K562 (cell line): ENCODE data around the gene SCRN2. TPM values are rescaled to one million over a fixed set of nuclear protein-coding genes. Genes with fewer than 3 reads are reported as not detected.
A peak's percentile ranks its signal among the peaks of the same experiment; 100 is the strongest.

Source experiments
- CBFB ChIP-seq: sonication (generic); formaldehyde crosslinking; IDR thresholded peaks from 2 replicates; pipeline ENCODE4 v1.4.0; 2020; ENCODE audit warnings: mild to moderate bottlenecking, missing genetic modification reagents
- CBX1 ChIP-seq: sonication (generic); IDR thresholded peaks from 2 replicates; pipeline ENCODE4 v1.6.1; 2016; ENCODE audit warnings: antibody characterized with exemption, low read depth, mild to moderate bottlenecking
- FOS ChIP-seq: IDR thresholded peaks from 3 replicates; pipeline ENCODE4 v1.6.1; 2011; ENCODE audit not compliant: insufficient read length; ENCODE audit errors: extremely low read depth
- GTF3C2 ChIP-seq: IDR thresholded peaks from 3 replicates; pipeline ENCODE4 v1.6.1; 2011; ENCODE audit warnings: borderline replicate concordance, mild to moderate bottlenecking, moderate library complexity; ENCODE audit not compliant: insufficient read length; ENCODE audit errors: extremely low read depth
- HNRNPLL ChIP-seq: fragments of 200-400 bp; formaldehyde crosslinking; IDR thresholded peaks from 2 replicates; pipeline ENCODE4 v1.6.1; 2017; ENCODE audit warnings: low read length, low read depth, mild to moderate bottlenecking; ENCODE audit not compliant: poor library complexity, severe bottlenecking
- IRF1 ChIP-seq: sonication (generic); formaldehyde crosslinking; IDR thresholded peaks from 2 replicates; pipeline ENCODE4 v1.8.0; 2022; ENCODE audit warnings: missing genetic modification reagents, mild to moderate bottlenecking, borderline replicate concordance
- PHF20 ChIP-seq: fragments of 450-650 bp; IDR thresholded peaks from 2 replicates; pipeline ENCODE4 v1.6.1; 2018; ENCODE audit not compliant: partially characterized antibody
- PHF8 ChIP-seq: fragments of 200-600 bp; sonication (generic); IDR thresholded peaks from 2 replicates; pipeline ENCODE4 v1.6.1; 2012; ENCODE audit warnings: mixed run types, mild to moderate bottlenecking, inconsistent platforms, low read length, moderate library complexity, borderline replicate concordance
- POLR3A ChIP-seq: IDR thresholded peaks from 2 replicates; pipeline ENCODE4 v1.6.1; 2011; ENCODE audit warnings: borderline replicate concordance, mild to moderate bottlenecking, moderate library complexity; ENCODE audit not compliant: insufficient read length, insufficient read depth; ENCODE audit errors: extremely low read depth
- PYGO2 ChIP-seq: fragments of 450-650 bp; IDR thresholded peaks from 2 replicates; pipeline ENCODE4 v1.6.1; 2016; ENCODE audit warnings: mild to moderate bottlenecking, missing genetic modification characterization, moderate library complexity, missing compliant biosample characterization
- SMARCE1 ChIP-seq: fragments of 450-650 bp; IDR thresholded peaks from 2 replicates; pipeline ENCODE4 v1.7.1; 2016; ENCODE audit warnings: mild to moderate bottlenecking
- TAF15 ChIP-seq: fragments of 200-400 bp; formaldehyde crosslinking; IDR thresholded peaks from 2 replicates; pipeline ENCODE4 v1.6.1; 2017; ENCODE audit warnings: mild to moderate bottlenecking, low read depth, low read length, moderate library complexity
- XRCC5 ChIP-seq: fragments of 200-400 bp; formaldehyde crosslinking; IDR thresholded peaks from 2 replicates; pipeline ENCODE4 v1.6.1; 2017; ENCODE audit warnings: low read depth, mild to moderate bottlenecking, low read length
- ZKSCAN1 ChIP-seq: fragments of 150-350 bp; IDR thresholded peaks from 2 replicates; pipeline ENCODE4 v1.6.1; 2016; ENCODE audit warnings: low read depth, low read length
- ZNF175 ChIP-seq: fragments of 200-800 bp; sonication (Bioruptor generic); IDR thresholded peaks from 2 replicates; pipeline ENCODE4 v1.6.1; 2016; ENCODE audit warnings: low read depth, mild to moderate bottlenecking, missing genetic modification characterization, missing compliant biosample characterization
- ZNF197 ChIP-seq: fragments of 200-800 bp; sonication (Bioruptor generic); IDR thresholded peaks from 2 replicates; pipeline ENCODE4 v1.6.1; 2016; ENCODE audit warnings: low read depth, missing genetic modification characterization, missing compliant biosample characterization
- ZNF384 ChIP-seq: IDR thresholded peaks from 2 replicates; pipeline ENCODE4 v1.6.1; 2012; ENCODE audit warnings: low read depth, low read length, improper control_type of control experiment
- ZNF707 ChIP-seq: fragments of 250-450 bp; sonication (Bioruptor Pico); conservative IDR thresholded peaks from 2 replicates; pipeline ENCODE4 v1.8.0; 2022; ENCODE audit warnings: inconsistent platforms, mild to moderate bottlenecking, moderate library complexity
- polyA plus RNA-seq, 8 experiments: library from polyadenylated mRNA; depleted of rRNA in 4 of 8; stranded (reverse) in 5 of 8; unstranded in 3 of 8; fragments of >200 nt; fragmentation: Nextera tagmentation in 2 of 8; fragmentation: Illumina TruSeq in 1 of 8; extraction: Ambion mirVana in 2 of 8; extraction: Trizol in 1 of 8; gene quantifications; 2 replicates each; pipeline versions ENCODE4 v1.2.1 to v1.2.3, GENCODE V29; 2011 to 2014; ENCODE audit warnings: inconsistent platforms in 1 of 8, missing spikeins in 1 of 8
- total RNA-seq, 7 experiments: library from RNA; depleted of rRNA in 6 of 7; stranded (reverse); fragments of >200 nt in 6 of 7; fragmentation: Illumina TruSeq in 2 of 7; extraction: Trizol in 2 of 7; gene quantifications; 2 replicates each; pipeline versions ENCODE4 v1.2.1 to v1.2.3, GENCODE V29; 2011 to 2021; ENCODE audit warnings: low replicate concordance in 1 of 7
- TF ChIP-seq, protein P1 (sequence below): fragments of 450-650 bp; formaldehyde crosslinking; IDR thresholded peaks from 2 replicates; pipeline ENCODE4 v1.4.0; 2022; ENCODE audit warnings: mild to moderate bottlenecking, moderate library complexity
- TF ChIP-seq, protein P2 (sequence below): IDR thresholded peaks from 2 replicates; pipeline ENCODE4 v1.6.1; 2014; ENCODE audit warnings: antibody characterized with exemption

Gene SCRN2
- total and polyA plus RNA-seq, 9 of the 15 experiments (the other 6 are each of a cell fraction or from before 2014, with no cell fraction given): 0.25 to 32.9 (median 13.6) TPM

DNA sequence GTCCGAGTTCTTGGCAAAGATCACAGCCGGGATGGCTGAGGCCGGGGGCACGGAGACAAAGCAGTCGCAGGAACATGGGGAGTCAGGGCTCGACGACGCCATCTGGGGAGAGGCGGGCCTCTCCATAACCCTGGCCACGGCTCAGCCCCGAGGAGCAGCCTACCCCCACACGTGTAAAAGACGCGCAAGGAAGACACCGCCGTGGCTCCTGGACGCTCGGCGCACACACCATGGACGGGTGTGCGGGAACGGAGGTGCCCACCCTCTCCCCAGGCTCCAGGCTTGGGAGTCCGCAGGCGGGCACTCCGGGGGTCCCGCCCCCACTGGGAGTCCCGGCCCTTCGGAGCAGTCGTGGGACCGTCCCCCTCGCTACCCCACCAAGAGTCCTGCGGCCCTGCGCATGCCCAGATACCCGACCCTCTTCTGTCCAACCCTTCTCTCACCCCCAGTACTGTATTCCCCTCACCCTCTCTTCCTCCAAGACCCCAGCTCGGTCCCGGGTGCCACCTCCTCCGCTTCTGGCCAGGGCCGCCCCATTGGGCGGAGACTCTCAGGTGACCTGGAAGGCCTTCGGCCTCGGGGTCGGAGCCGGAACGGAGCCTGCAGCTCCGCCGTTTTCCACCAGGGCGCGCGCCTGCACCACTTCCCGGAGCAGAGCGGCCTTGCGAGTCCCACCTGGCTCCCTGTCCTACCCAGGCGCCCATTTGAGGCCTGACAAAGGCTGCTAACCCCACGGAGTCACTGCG lies at the start of gene SCRN2 (continued):
- TF ChIP-seq POLR3A (no peak), TAF15 (no peak), PHF8 (peak; percentile 86; the same call in 1 of the 2 replicates), IRF1 (CRISPR knock-in tag) (0 out of 2 replicates have a peak, but pooled peaks have one; percentile 83), PHF20 (peak; percentile 31), ZNF707 (CRISPR knock-in tag) (no peak), SMARCE1 (no peak), XRCC5 (peak; percentile 88; the same call in 1 of the 2 replicates), FOS (no peak), ZNF384 (no peak), GTF3C2 (no peak), ZNF175 (CRISPR knock-in tag) (0 out of 2 replicates have a peak, but pooled peaks have one; percentile 76), CBX1 (peak; percentile 62; the same call in 1 of the 2 replicates), HNRNPLL (peak; percentile 40), ZKSCAN1 (peak; percentile 46; the same call in 1 of the 2 replicates), PYGO2 (tag) (no peak), CBFB (CRISPR knock-in tag) (0 out of 2 replicates have a peak, but pooled peaks have one; percentile 85), ZNF197 (CRISPR knock-in tag) (no peak)
- TF ChIP-seq, protein P1, sequence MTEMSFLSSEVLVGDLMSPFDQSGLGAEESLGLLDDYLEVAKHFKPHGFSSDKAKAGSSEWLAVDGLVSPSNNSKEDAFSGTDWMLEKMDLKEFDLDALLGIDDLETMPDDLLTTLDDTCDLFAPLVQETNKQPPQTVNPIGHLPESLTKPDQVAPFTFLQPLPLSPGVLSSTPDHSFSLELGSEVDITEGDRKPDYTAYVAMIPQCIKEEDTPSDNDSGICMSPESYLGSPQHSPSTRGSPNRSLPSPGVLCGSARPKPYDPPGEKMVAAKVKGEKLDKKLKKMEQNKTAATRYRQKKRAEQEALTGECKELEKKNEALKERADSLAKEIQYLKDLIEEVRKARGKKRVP (CRISPR knock-in tag): 0 out of 2 replicates have a peak, but pooled peaks have one; percentile 9
- TF ChIP-seq, protein P2, sequence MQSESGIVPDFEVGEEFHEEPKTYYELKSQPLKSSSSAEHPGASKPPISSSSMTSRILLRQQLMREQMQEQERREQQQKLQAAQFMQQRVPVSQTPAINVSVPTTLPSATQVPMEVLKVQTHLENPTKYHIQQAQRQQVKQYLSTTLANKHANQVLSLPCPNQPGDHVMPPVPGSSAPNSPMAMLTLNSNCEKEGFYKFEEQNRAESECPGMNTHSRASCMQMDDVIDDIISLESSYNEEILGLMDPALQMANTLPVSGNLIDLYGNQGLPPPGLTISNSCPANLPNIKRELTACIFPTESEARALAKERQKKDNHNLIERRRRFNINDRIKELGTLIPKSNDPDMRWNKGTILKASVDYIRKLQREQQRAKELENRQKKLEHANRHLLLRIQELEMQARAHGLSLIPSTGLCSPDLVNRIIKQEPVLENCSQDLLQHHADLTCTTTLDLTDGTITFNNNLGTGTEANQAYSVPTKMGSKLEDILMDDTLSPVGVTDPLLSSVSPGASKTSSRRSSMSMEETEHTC: no peak
